GM13976 (cell line): Measurements from ENCODE around the gene AVPI1.
"Not testable (repeated sequence)": the region's sequence is repeated elsewhere in the genome, so short reads cannot be mapped to it uniquely, and the experiment has no call there.

Source experiments
- DNase-seq: peaks from one replicate; pipeline ENCODE4 v3.0.0; 2012; ENCODE audit warnings: low spot score
- CTCF ChIP-seq: IDR thresholded peaks from 2 replicates; pipeline ENCODE4 v1.5.1; 2012; ENCODE audit warnings: borderline replicate concordance, mild to moderate bottlenecking; ENCODE audit not compliant: insufficient read depth; ENCODE audit errors: extremely low read depth, missing control alignments, control extremely low read depth
- in situ Hi-C: fragments of 300-500 bp; cut with MboI; formaldehyde crosslinking; loops from one replicate; pipeline ENCODE4 v1.12.0; 2022; ENCODE audit warnings: low sequenced_read_pairs, mixed read lengths, inconsistent platforms; ENCODE audit not compliant: unreplicated experiment

Gene AVPI1

GRCh38 chr10:97648562-97649404 lies 38.3 kb downstream of the AVPI1 start:
- peak; percentile 68 for DNase-seq
- in situ Hi-C loops: no loop called here
- no peak for TF ChIP-seq CTCF

- no peak for TF ChIP-seq CTCF
- DNase-seq: no peak
- in situ Hi-C loops: no loop called here
Measured at GRCh38 chr10:97647556-97647955, 39.5 kb downstream of the AVPI1 start.

- no peak for TF ChIP-seq CTCF
- DNase-seq: no peak
- in situ Hi-C loops: no loop called here
Measured at GRCh38 chr10:97644936-97645335, 42.1 kb downstream of the AVPI1 start.

- in situ Hi-C loops: no loop called here
- no peak for DNase-seq
- no peak for TF ChIP-seq CTCF
Measured at GRCh38 chr10:97643441-97643985, 43.5 kb downstream of the AVPI1 start.

GRCh38 chr10:97642471-97643159 lies 44.4 kb downstream of the AVPI1 start:
- in situ Hi-C loops: not testable (repeated sequence)

GRCh38 chr10:97640868-97641811 lies 45.9 kb downstream of the AVPI1 start:
- TF ChIP-seq CTCF: no peak
- in situ Hi-C loops: no loop called here
- DNase-seq: peak; percentile 51

More at GRCh38 chr10:97642471-97643159, 44.4 kb downstream of the AVPI1 start:
- DNase-seq: not testable (repeated sequence)
